Activated CD4-positive, alpha-beta T cell treated with anti-CD3 and anti-CD28 coated beads, Interleukin-10, Interleukin-2, amounts not matched to agents 100 ng/mL and 50 ng/mL, durations not matched to agents 16 hours and 8 hours (primary cell): ENCODE data around the gene IDH3A.

ENCODE experiments used
- DNase-seq: peaks from one replicate; pipeline ENCODE4 v3.0.0-alpha.2; 2020

Gene IDH3A

GRCh38 chr15:78149068-78149804 is at the start of gene IDH3A:
Gene IDH3A, plus strand, starts transcription at chr15:78149362. Its CDS starts 42 bp downstream, at chr15:78149404.
- DNase-seq, result peak; percentile 99

- no peak for DNase-seq
Measured at GRCh38 chr15:78100886-78101285, 48.3 kb upstream of the IDH3A start.

GRCh38 chr15:78101423-78102105 is 47.6 kb upstream of the IDH3A start:
- no peak for DNase-seq

GRCh38 chr15:78102211-78102610 is 47.0 kb upstream of the IDH3A start:
- no peak for DNase-seq

GRCh38 chr15:78102741-78103140 is 46.4 kb upstream of the IDH3A start:
- no peak for DNase-seq

- DNase-seq, result peak; percentile 91
Measured at GRCh38 chr15:78103406-78104118, 45.6 kb upstream of the IDH3A start.

GRCh38 chr15:78104119-78104479 is 45.1 kb upstream of the IDH3A start:
- DNase-seq, result no peak

GRCh38 chr15:78104566-78105475 is 44.3 kb upstream of the IDH3A start:
- peak; percentile 43 for DNase-seq

- DNase-seq, result peak; percentile 46
Measured at GRCh38 chr15:78105476-78106241, 43.5 kb upstream of the IDH3A start.

- no peak for DNase-seq
Measured at GRCh38 chr15:78107471-78107870, 41.7 kb upstream of the IDH3A start.

- peak; percentile 91 for DNase-seq
Measured at GRCh38 chr15:78108300-78109084, 40.7 kb upstream of the IDH3A start.

GRCh38 chr15:78109156-78109555 is 40.0 kb upstream of the IDH3A start:
- DNase-seq, result no peak

GRCh38 chr15:78110096-78110495 is 39.1 kb upstream of the IDH3A start:
- DNase-seq, result no peak

- DNase-seq, result no peak
Measured at GRCh38 chr15:78110916-78111475, 38.2 kb upstream of the IDH3A start.

- no peak for DNase-seq
Measured at GRCh38 chr15:78111788-78112187, 37.4 kb upstream of the IDH3A start.

GRCh38 chr15:78112551-78112950 is 36.6 kb upstream of the IDH3A start:
- DNase-seq, result no peak

GRCh38 chr15:78120523-78120922 is 28.6 kb upstream of the IDH3A start:
- no peak for DNase-seq

- DNase-seq, result no peak
Measured at GRCh38 chr15:78125267-78125666, 23.9 kb upstream of the IDH3A start.

- DNase-seq, result no peak
Measured at GRCh38 chr15:78127882-78128281, 21.3 kb upstream of the IDH3A start.

GRCh38 chr15:78129077-78129750 is 19.9 kb upstream of the IDH3A start:
- no peak for DNase-seq
